Progenitor cell of endocrine pancreas (in vitro differentiated cells): Measurements from ENCODE around the gene KSR1. TPM values are rescaled to one million over a fixed set of nuclear protein-coding genes. Genes with fewer than 3 reads are reported as not detected.

ENCODE experiments used
- DNase-seq: peaks from one replicate; pipeline ENCODE4 v3.0.0; 2021; ENCODE audit warnings: low spot score; ENCODE audit not compliant: unreplicated experiment
- H3K27ac Mint-ChIP-seq: 2 replicates; pipeline ENCODE4 v1.8.0; 2021; ENCODE audit warnings: mild to moderate bottlenecking, moderate library complexity, mixed read lengths
- H3K27me3 Mint-ChIP-seq: 2 replicates; pipeline ENCODE4 v1.8.0; 2021; ENCODE audit warnings: mixed read lengths
- H3K36me3 Mint-ChIP-seq: 2 replicates; pipeline ENCODE4 v1.8.0; 2022; ENCODE audit warnings: mixed read lengths; ENCODE audit not compliant: insufficient read depth
- H3K4me1 Mint-ChIP-seq: 2 replicates; pipeline ENCODE4 v1.8.0; 2021; ENCODE audit warnings: low read depth, mixed read lengths
- H3K4me3 Mint-ChIP-seq: 2 replicates; pipeline ENCODE4 v1.8.0; 2021; ENCODE audit warnings: low read depth, mild to moderate bottlenecking, moderate library complexity, mixed read lengths
- H3K9me3 Mint-ChIP-seq: 2 replicates; pipeline ENCODE4 v1.8.0; 2021; ENCODE audit warnings: low read depth, mixed read lengths
- CTCF ChIP-seq: fragments of 200-600 bp; sonication (generic); IDR thresholded peaks from one replicate; pipeline ENCODE4 v1.5.0; 2021; ENCODE audit warnings: antibody characterized with exemption, mild to moderate bottlenecking; ENCODE audit not compliant: unreplicated experiment
- total RNA-seq: library from RNA; stranded (reverse); gene quantifications from 2 replicates; pipeline ENCODE4 v1.2.1, GENCODE V29; 2021

KSR1 gene
- total RNA-seq, 1 donor from 2014 or later = 70.1 TPM

- TF ChIP-seq CTCF = no peak
- H3K4me3 Mint-ChIP-seq = no peak overlapping the region
- no peaks in the 10 kb centered on the region for H3K27me3 Mint-ChIP-seq
- DNase-seq = no peak
- no peak overlapping the region for H3K27ac Mint-ChIP-seq
- no peaks in the 10 kb centered on the region for H3K9me3 Mint-ChIP-seq
- H3K36me3 Mint-ChIP-seq = peaks cover 14% of the 10 kb centered on the region
- H3K4me1 Mint-ChIP-seq = no peaks in the 10 kb centered on the region
Observed at GRCh38 chr17:27620721-27621120, 164.5 kb downstream of the KSR1 start.

- H3K4me1 Mint-ChIP-seq = no peaks in the 10 kb centered on the region
- H3K36me3 Mint-ChIP-seq = peaks cover 14% of the 10 kb centered on the region
- no peak for TF ChIP-seq CTCF
- no peak overlapping the region for H3K27ac Mint-ChIP-seq
- H3K4me3 Mint-ChIP-seq = no peak overlapping the region
- H3K27me3 Mint-ChIP-seq = no peaks in the 10 kb centered on the region
- no peak for DNase-seq
- no peaks in the 10 kb centered on the region for H3K9me3 Mint-ChIP-seq
Observed at GRCh38 chr17:27621536-27621935, 165.3 kb downstream of the KSR1 start.

GRCh38 chr17:27621942-27622559 is 165.8 kb downstream of the KSR1 start:
- H3K9me3 Mint-ChIP-seq = no peaks in the 10 kb centered on the region
- DNase-seq = no peak
- H3K4me1 Mint-ChIP-seq = no peaks in the 10 kb centered on the region
- no peak for TF ChIP-seq CTCF
- no peak overlapping the region for H3K27ac Mint-ChIP-seq
- H3K36me3 Mint-ChIP-seq = peaks cover 12% of the 10 kb centered on the region
- no peak overlapping the region for H3K4me3 Mint-ChIP-seq
- no peaks in the 10 kb centered on the region for H3K27me3 Mint-ChIP-seq

- Mint-ChIP-seq H3K4me1 (no peaks in the 10 kb centered on the region), H3K27ac (no peak overlapping the region), H3K9me3 (no peaks in the 10 kb centered on the region), H3K4me3 (no peak overlapping the region), H3K27me3 (no peaks in the 10 kb centered on the region), H3K36me3 (peaks cover 12% of the 10 kb centered on the region)
- no peak for TF ChIP-seq CTCF
- no peak for DNase-seq
Observed at GRCh38 chr17:27622986-27623385, 166.7 kb downstream of the KSR1 start.

GRCh38 chr17:27623614-27624013 is 167.4 kb downstream of the KSR1 start:
- no peaks in the 10 kb centered on the region for H3K9me3 Mint-ChIP-seq
- no peak for TF ChIP-seq CTCF
- H3K27me3 Mint-ChIP-seq = no peaks in the 10 kb centered on the region
- H3K27ac Mint-ChIP-seq = no peak overlapping the region
- H3K4me1 Mint-ChIP-seq = no peaks in the 10 kb centered on the region
- DNase-seq = no peak
- no peak overlapping the region for H3K4me3 Mint-ChIP-seq
- H3K36me3 Mint-ChIP-seq = peaks cover 12% of the 10 kb centered on the region
